Measurements from ENCODE around the gene RASSF5. TPM values are rescaled to one million over a fixed set of nuclear protein-coding genes. Genes with fewer than 3 reads are reported as not detected.

Gene RASSF5
- polyA plus RNA-seq, 2 of the 4 experiments (the other 2 are of a cell fraction), result 2.0 to 2.2 TPM

DNA sequence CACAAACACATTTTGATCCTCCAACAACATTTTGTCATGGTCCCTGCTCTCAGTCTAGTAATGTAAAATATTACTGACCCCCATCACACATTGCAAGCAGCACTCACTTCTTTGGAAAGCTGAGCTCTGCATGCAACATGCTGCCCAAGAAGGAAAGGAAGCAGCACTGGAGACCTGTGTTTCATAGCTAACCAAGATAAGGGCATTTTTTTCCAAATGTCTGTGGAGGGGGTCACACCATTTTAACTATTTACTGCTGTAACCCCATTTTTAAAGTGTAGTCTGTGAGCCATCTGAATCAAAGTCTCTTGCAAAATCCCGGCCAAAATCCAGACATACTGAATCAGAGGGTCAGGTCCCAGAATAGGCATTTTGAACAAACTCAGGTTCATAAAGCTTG, 4.5 kb upstream of the RASSF5 start:
- POLR2A ChIA-PET, result no interaction called here
- Histone ChIP-seq H3K4me3 (no peak overlapping the region), H3K27ac (no peak overlapping the region), H3K4me2 (no peak overlapping the region), H3K4me1 (peaks cover 31% of the 10 kb centered on the region), H3K9me3 (no peaks in the 10 kb centered on the region)
- DNase-seq (ENCODE audit: low read depth in 1 of 2, low spot score in 1 of 2) (no peak), ATAC-seq (no peak), FAIRE-seq (no peak)
- CTCF ChIA-PET, result interaction anchor here (0.8 to 10.1 kb wide), 8 partner anchors 9 to 479 kb away, joined by 3 to 121 read pairs (median 6); partner anchors contain the start of gene EIF2D
- TF ChIP-seq SMC3 (IDR thresholded peaks at IDR 0.05) (no peak), ZNF302 (CRISPR knock-in tag; IDR thresholded peaks at IDR 0.05) (no peak), RCOR1 (IDR thresholded peaks at IDR 0.05; ENCODE audit: low read depth, low read length) (no peak), HDAC2 (IDR thresholded peaks at IDR 0.05) (no peak), HOXB5 (CRISPR knock-in tag; IDR thresholded peaks at IDR 0.05) (no peak), EP300 (IDR thresholded peaks at IDR 0.05) (no peak)
- TF ChIP-seq, protein P1, sequence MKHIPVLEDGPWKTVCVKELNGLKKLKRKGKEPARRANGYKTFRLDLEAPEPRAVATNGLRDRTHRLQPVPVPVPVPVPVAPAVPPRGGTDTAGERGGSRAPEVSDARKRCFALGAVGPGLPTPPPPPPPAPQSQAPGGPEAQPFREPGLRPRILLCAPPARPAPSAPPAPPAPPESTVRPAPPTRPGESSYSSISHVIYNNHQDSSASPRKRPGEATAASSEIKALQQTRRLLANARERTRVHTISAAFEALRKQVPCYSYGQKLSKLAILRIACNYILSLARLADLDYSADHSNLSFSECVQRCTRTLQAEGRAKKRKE (CRISPR knock-in tag; IDR thresholded peaks at IDR 0.05; ENCODE audit: low read depth), result no peak
- TF ChIP-seq, protein P2, sequence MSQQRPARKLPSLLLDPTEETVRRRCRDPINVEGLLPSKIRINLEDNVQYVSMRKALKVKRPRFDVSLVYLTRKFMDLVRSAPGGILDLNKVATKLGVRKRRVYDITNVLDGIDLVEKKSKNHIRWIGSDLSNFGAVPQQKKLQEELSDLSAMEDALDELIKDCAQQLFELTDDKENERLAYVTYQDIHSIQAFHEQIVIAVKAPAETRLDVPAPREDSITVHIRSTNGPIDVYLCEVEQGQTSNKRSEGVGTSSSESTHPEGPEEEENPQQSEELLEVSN (IDR thresholded peaks at IDR 0.05; ENCODE audit: borderline replicate concordance, low read depth), result no peak
- TF ChIP-seq, protein P3, sequence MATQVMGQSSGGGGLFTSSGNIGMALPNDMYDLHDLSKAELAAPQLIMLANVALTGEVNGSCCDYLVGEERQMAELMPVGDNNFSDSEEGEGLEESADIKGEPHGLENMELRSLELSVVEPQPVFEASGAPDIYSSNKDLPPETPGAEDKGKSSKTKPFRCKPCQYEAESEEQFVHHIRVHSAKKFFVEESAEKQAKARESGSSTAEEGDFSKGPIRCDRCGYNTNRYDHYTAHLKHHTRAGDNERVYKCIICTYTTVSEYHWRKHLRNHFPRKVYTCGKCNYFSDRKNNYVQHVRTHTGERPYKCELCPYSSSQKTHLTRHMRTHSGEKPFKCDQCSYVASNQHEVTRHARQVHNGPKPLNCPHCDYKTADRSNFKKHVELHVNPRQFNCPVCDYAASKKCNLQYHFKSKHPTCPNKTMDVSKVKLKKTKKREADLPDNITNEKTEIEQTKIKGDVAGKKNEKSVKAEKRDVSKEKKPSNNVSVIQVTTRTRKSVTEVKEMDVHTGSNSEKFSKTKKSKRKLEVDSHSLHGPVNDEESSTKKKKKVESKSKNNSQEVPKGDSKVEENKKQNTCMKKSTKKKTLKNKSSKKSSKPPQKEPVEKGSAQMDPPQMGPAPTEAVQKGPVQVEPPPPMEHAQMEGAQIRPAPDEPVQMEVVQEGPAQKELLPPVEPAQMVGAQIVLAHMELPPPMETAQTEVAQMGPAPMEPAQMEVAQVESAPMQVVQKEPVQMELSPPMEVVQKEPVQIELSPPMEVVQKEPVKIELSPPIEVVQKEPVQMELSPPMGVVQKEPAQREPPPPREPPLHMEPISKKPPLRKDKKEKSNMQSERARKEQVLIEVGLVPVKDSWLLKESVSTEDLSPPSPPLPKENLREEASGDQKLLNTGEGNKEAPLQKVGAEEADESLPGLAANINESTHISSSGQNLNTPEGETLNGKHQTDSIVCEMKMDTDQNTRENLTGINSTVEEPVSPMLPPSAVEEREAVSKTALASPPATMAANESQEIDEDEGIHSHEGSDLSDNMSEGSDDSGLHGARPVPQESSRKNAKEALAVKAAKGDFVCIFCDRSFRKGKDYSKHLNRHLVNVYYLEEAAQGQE (IDR thresholded peaks at IDR 0.05), result no peak
- TF ChIP-seq, protein P4, sequence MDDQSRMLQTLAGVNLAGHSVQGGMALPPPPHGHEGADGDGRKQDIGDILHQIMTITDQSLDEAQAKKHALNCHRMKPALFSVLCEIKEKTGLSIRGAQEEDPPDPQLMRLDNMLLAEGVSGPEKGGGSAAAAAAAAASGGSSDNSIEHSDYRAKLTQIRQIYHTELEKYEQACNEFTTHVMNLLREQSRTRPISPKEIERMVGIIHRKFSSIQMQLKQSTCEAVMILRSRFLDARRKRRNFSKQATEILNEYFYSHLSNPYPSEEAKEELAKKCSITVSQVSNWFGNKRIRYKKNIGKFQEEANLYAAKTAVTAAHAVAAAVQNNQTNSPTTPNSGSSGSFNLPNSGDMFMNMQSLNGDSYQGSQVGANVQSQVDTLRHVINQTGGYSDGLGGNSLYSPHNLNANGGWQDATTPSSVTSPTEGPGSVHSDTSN (IDR thresholded peaks at IDR 0.05), result no peak
- TF ChIP-seq, protein P5, sequence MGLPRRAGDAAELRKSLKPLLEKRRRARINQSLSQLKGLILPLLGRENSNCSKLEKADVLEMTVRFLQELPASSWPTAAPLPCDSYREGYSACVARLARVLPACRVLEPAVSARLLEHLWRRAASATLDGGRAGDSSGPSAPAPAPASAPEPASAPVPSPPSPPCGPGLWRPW (IDR thresholded peaks at IDR 0.05), result no peak
- WGBS (ENCODE audit: missing lambda C conversion rate), result 100% methylated on average over 1 of the region's 1 CpG

DNA sequence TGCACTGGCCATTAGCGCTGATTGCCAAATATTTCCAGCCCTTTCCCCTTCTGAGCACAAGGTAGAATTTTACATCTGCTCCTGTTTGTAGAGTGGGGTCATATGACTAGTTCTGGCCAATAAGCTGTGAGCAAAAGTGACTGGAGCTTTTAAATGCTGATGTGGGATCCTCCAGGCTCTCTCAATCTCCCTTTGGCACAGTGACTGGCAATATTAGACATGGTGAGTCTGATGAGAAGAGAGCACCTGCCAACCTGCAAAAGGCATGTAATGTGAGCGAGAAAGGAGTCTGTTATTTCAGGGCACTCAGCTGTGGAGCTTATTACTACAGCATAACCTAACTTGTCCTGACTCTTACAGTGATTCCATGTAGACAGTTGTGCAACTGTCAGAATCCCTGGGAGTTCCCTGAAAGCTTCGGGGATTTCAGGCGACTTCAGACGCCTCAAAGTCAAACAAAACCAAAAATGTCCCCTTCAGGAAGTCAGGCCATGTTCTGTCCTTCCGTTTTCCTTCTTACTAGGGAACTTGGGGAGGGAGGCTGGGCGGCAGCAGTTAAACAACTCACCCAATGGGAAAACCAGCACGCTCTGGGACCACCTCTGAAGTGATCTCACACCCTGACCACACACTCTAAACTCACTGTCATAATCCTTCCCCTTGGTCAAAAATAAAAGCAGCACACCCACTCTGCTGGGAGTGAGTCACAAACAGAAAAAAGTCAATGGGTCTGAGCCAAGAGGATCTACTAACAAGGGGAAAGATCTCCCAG, 3.6 kb upstream of the RASSF5 start:
- 39% methylated on average over 8 of the region's 8 CpGs for WGBS (ENCODE audit: missing lambda C conversion rate)
- CTCF ChIA-PET, result interaction anchor here (1.1 to 10.1 kb wide), 8 partner anchors 9 to 478 kb away, joined by 3 to 121 read pairs (median 7); no protein-coding TSS in a partner anchor
- ATAC-seq (peak in 1 of 2 experiments; percentile 19; a peak in 3 of 6 replicates), FAIRE-seq (no peak), DNase-seq (ENCODE audit: low read depth in 1 of 2, low spot score in 1 of 2) (peak in 1 of 2 experiments; percentile 29)
- H3K4me2 ChIP-seq, result peak overlapping the region; percentile 47
- POLR2A ChIA-PET, result no interaction called here
- TF ChIP-seq RARB (CRISPR knock-in tag; IDR thresholded peaks at IDR 0.05) (no peak), RFX5 (IDR thresholded peaks at IDR 0.05) (no peak), NFE2L2 (conservative IDR thresholded peaks at IDR 0.05; ENCODE audit: low read length) (0 out of 2 replicates have a peak, but pooled peaks have one; percentile 12)
- peak overlapping the region in 1 of 2 experiments; percentile 20; a peak in 1 of 6 replicates for H3K27ac ChIP-seq
- peaks cover 28% of the 10 kb centered on the region for H3K4me1 ChIP-seq
- H3K9me3 ChIP-seq, result no peaks in the 10 kb centered on the region
- no peak overlapping the region for H3K4me3 ChIP-seq

DNA sequence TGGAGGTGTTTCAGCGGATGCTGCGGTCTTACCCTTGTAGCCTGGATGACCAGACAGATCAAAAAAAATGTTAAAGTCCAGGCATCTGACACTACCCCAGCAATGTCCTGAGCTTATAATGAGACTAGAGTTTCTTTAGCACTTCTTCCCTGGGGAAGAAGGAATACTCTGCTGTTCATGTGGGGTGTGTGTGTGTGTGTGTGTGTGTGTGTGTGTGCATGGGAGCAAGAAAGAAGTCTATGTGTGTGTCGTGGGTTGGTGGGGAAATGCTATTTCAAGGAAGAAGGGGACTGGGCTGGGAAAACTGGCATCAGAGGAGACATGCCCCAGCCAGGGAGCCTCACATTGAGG, 3.0 kb upstream of the RASSF5 start:
- DNase-seq (ENCODE audit: low read depth in 1 of 2, low spot score in 1 of 2), result no peak
- ChIA-PET POLR2A (no interaction called here), CTCF (interaction anchor here (1.3 to 10.1 kb wide), 6 partner anchors 9 to 478 kb away, joined by 3 to 121 read pairs (median 7); no protein-coding TSS in a partner anchor)
- no peak overlapping the region; a peak in 2 of 6 replicates for H3K27ac ChIP-seq
- no peak for FAIRE-seq
- H3K9me3 ChIP-seq, result no peaks in the 10 kb centered on the region
- ATAC-seq, result no peak
- TF ChIP-seq MYC (IDR thresholded peaks at IDR 0.05; ENCODE audit: borderline replicate concordance, low read length) (no peak), CHD4 (IDR thresholded peaks at IDR 0.05; ENCODE audit: borderline replicate concordance) (no peak), RNF2 (IDR thresholded peaks at IDR 0.05; ENCODE audit: borderline replicate concordance, low read depth) (no peak), RARB (CRISPR knock-in tag; IDR thresholded peaks at IDR 0.05) (no peak)
- peaks cover 26% of the 10 kb centered on the region for H3K4me1 ChIP-seq
- peak overlapping the region; percentile 47; the same call in 2 of the 3 replicates for H3K4me2 ChIP-seq
- H3K4me3 ChIP-seq, result no peak overlapping the region
- WGBS (ENCODE audit: missing lambda C conversion rate), result 38% methylated on average over 3 of the region's 3 CpGs
